Measurements from ENCODE around the gene BACE2.

BACE2 gene

GRCh38 chr21:41164981-41165655, 2.8 kb upstream of the BACE2 start:
- no peaks in the 10 kb centered on the region for H3K36me3 ChIP-seq (ENCODE audit: control insufficient read depth, insufficient read depth, low read length)
- H3K27ac ChIP-seq (ENCODE audit: low read depth, low read length): no peak overlapping the region
- H3K27me3 ChIP-seq (ENCODE audit: control insufficient read depth, insufficient read depth, low read length): peaks cover 53% of the 10 kb centered on the region
- H3K9me3 ChIP-seq (ENCODE audit: control insufficient read depth, insufficient read depth, low read depth, low read length): no peaks in the 10 kb centered on the region
- H3K4me1 ChIP-seq (ENCODE audit: control insufficient read depth, insufficient read depth, low read length): peaks cover 12% of the 10 kb centered on the region; the same call in 1 of the 2 replicates
- H3K9ac ChIP-seq (ENCODE audit: low read length): no peak overlapping the region
- no peak overlapping the region for H3K4me3 ChIP-seq (ENCODE audit: low read depth, low read length)

GRCh38 chr21:41166884-41167283, 1.1 kb upstream of the BACE2 start:
- H3K4me1 ChIP-seq (ENCODE audit: control insufficient read depth, insufficient read depth, low read length): peaks cover 23% of the 10 kb centered on the region; the same call in 1 of the 2 replicates
- no peak overlapping the region for H3K9ac ChIP-seq (ENCODE audit: low read length)
- no peaks in the 10 kb centered on the region for H3K36me3 ChIP-seq (ENCODE audit: control insufficient read depth, insufficient read depth, low read length)
- H3K9me3 ChIP-seq (ENCODE audit: control insufficient read depth, insufficient read depth, low read depth, low read length): no peaks in the 10 kb centered on the region
- H3K4me3 ChIP-seq (ENCODE audit: low read depth, low read length): peak overlapping the region; percentile 73
- no peak overlapping the region for H3K27ac ChIP-seq (ENCODE audit: low read depth, low read length)
- peaks cover 55% of the 10 kb centered on the region for H3K27me3 ChIP-seq (ENCODE audit: control insufficient read depth, insufficient read depth, low read length)

DNA sequence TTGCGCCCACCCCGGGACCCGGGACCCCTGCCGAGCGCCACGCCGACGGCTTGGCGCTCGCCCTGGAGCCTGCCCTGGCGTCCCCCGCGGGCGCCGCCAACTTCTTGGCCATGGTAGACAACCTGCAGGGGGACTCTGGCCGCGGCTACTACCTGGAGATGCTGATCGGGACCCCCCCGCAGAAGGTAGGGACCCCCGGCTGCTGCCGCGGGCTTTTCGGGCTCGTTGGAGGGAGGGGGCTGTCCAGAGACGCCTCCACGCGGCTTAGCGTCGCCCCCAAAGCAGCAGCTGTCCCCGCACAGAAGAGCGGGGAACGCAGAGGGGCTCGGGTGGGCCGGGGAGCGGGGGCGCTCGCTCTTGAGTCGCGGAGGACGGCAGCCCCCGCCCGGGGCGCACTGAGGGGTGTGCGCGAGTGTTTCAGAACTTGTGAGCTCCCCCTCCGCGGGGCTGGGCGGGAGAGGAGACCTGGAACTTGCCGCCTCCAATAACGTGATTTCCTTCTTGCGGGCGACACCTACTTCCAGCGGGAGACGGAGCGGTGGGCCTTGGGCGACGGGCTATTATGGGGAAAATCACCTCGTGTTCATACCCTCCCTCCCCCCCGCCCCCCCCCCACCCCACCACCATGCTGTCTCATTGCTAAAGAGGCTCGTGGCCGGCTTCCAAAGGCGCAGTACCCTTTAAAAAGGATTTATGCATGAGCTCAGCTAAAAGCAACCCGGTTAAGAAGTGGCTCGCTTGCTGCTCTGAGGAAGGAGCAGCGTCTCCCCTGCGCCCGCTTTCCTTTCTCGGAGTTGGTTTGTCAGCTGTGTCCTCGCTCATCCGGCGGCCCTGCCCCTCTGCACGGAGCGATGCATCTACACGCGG, 664 bp downstream of the BACE2 start:
- no peaks in the 10 kb centered on the region for H3K36me3 ChIP-seq (ENCODE audit: control insufficient read depth, insufficient read depth, low read length)
- H3K9me3 ChIP-seq (ENCODE audit: control insufficient read depth, insufficient read depth, low read depth, low read length): no peaks in the 10 kb centered on the region
- H3K4me3 ChIP-seq (ENCODE audit: low read depth, low read length): peak overlapping the region; percentile 73
- H3K27ac ChIP-seq (ENCODE audit: low read depth, low read length): no peak overlapping the region
- peaks cover 45% of the 10 kb centered on the region for H3K27me3 ChIP-seq (ENCODE audit: control insufficient read depth, insufficient read depth, low read length)
- H3K4me1 ChIP-seq (ENCODE audit: control insufficient read depth, insufficient read depth, low read length): peaks cover 23% of the 10 kb centered on the region; the same call in 1 of the 2 replicates
- peak overlapping the region; percentile 45 for H3K9ac ChIP-seq (ENCODE audit: low read length)

GRCh38 chr21:41169258-41169576, 1.3 kb downstream of the BACE2 start:
- Histone ChIP-seq H3K27ac (ENCODE audit: low read depth, low read length) (no peak overlapping the region), H3K9me3 (ENCODE audit: control insufficient read depth, insufficient read depth, low read depth, low read length) (no peaks in the 10 kb centered on the region), H3K9ac (ENCODE audit: low read length) (peak overlapping the region; percentile 26), H3K4me3 (ENCODE audit: low read depth, low read length) (peak overlapping the region; percentile 73), H3K36me3 (ENCODE audit: control insufficient read depth, insufficient read depth, low read length) (no peaks in the 10 kb centered on the region), H3K4me1 (ENCODE audit: control insufficient read depth, insufficient read depth, low read length) (peaks cover 23% of the 10 kb centered on the region; the same call in 1 of the 2 replicates), H3K27me3 (ENCODE audit: control insufficient read depth, insufficient read depth, low read length) (peaks cover 45% of the 10 kb centered on the region)

GRCh38 chr21:41169701-41170100, 1.7 kb downstream of the BACE2 start:
- Histone ChIP-seq H3K27ac (ENCODE audit: low read depth, low read length) (no peak overlapping the region), H3K9me3 (ENCODE audit: control insufficient read depth, insufficient read depth, low read depth, low read length) (no peaks in the 10 kb centered on the region), H3K9ac (ENCODE audit: low read length) (no peak overlapping the region), H3K4me3 (ENCODE audit: low read depth, low read length) (peak overlapping the region; percentile 73; the same call in 1 of the 2 replicates), H3K4me1 (ENCODE audit: control insufficient read depth, insufficient read depth, low read length) (peaks cover 23% of the 10 kb centered on the region; the same call in 1 of the 2 replicates), H3K36me3 (ENCODE audit: control insufficient read depth, insufficient read depth, low read length) (no peaks in the 10 kb centered on the region), H3K27me3 (ENCODE audit: control insufficient read depth, insufficient read depth, low read length) (peaks cover 45% of the 10 kb centered on the region)

DNA sequence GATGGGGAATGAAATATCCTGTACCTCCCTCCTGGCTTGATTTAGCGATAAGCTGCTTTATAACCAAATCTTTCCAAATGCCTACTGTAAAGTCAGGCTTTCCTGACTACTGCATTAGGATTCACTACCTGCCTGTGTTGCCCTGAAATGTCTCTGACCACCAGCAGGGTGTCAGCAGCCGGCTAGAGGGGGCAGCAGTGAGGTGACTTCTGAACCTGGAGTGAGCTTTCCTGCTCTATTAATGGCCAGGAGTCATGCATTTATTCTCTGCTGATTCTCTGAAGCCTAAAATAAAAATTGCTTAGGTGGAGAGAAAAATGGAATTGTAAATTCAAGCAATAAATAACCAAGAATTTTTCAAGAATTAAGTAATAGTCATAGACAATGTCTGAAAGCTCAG, 2.5 kb downstream of the BACE2 start:
- Histone ChIP-seq H3K9ac (ENCODE audit: low read length) (no peak overlapping the region), H3K27ac (ENCODE audit: low read depth, low read length) (no peak overlapping the region), H3K36me3 (ENCODE audit: control insufficient read depth, insufficient read depth, low read length) (no peaks in the 10 kb centered on the region), H3K9me3 (ENCODE audit: control insufficient read depth, insufficient read depth, low read depth, low read length) (no peaks in the 10 kb centered on the region), H3K27me3 (ENCODE audit: control insufficient read depth, insufficient read depth, low read length) (peaks cover 38% of the 10 kb centered on the region), H3K4me3 (ENCODE audit: low read depth, low read length) (no peak overlapping the region), H3K4me1 (ENCODE audit: control insufficient read depth, insufficient read depth, low read length) (peaks cover 28% of the 10 kb centered on the region)

GRCh38 chr21:41170859-41171609, 3.1 kb downstream of the BACE2 start:
- Histone ChIP-seq H3K27ac (ENCODE audit: low read depth, low read length) (no peak overlapping the region), H3K9me3 (ENCODE audit: control insufficient read depth, insufficient read depth, low read depth, low read length) (no peaks in the 10 kb centered on the region), H3K36me3 (ENCODE audit: control insufficient read depth, insufficient read depth, low read length) (no peaks in the 10 kb centered on the region), H3K4me1 (ENCODE audit: control insufficient read depth, insufficient read depth, low read length) (peaks cover 33% of the 10 kb centered on the region), H3K27me3 (ENCODE audit: control insufficient read depth, insufficient read depth, low read length) (peaks cover 32% of the 10 kb centered on the region), H3K9ac (ENCODE audit: low read length) (no peak overlapping the region), H3K4me3 (ENCODE audit: low read depth, low read length) (no peak overlapping the region)

DNA sequence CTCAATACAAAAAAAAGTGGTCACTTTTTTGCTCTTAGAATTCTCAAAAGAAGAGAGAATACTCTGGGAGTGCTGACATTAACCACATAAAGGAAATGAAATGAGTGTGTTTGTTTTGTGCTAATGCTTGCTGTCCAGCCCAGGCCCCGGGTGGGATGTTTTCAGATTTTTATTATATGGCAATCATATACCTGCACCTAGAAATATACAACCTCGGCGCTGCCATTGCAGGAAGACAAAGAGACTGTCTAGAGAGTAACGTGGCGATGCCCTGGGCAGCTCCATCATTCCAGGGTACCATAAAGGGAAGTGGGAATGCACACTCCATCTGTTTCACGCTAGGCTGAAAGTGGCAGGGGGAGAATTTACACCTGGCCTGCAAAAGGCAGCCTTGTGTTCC, 7.1 kb downstream of the BACE2 start:
- peaks cover 27% of the 10 kb centered on the region for H3K4me1 ChIP-seq (ENCODE audit: control insufficient read depth, insufficient read depth, low read length)
- no peaks in the 10 kb centered on the region for H3K36me3 ChIP-seq (ENCODE audit: control insufficient read depth, insufficient read depth, low read length)
- peaks cover 2% of the 10 kb centered on the region; the same call in 1 of the 2 replicates for H3K27me3 ChIP-seq (ENCODE audit: control insufficient read depth, insufficient read depth, low read length)
- H3K27ac ChIP-seq (ENCODE audit: low read depth, low read length): no peak overlapping the region
- H3K4me3 ChIP-seq (ENCODE audit: low read depth, low read length): no peak overlapping the region
- H3K9me3 ChIP-seq (ENCODE audit: control insufficient read depth, insufficient read depth, low read depth, low read length): no peaks in the 10 kb centered on the region
- no peak overlapping the region for H3K9ac ChIP-seq (ENCODE audit: low read length)

GRCh38 chr21:41176846-41177245, 8.9 kb downstream of the BACE2 start:
- Histone ChIP-seq H3K9ac (ENCODE audit: low read length) (no peak overlapping the region), H3K4me1 (ENCODE audit: control insufficient read depth, insufficient read depth, low read length) (peaks cover 15% of the 10 kb centered on the region), H3K27ac (ENCODE audit: low read depth, low read length) (no peak overlapping the region), H3K4me3 (ENCODE audit: low read depth, low read length) (no peak overlapping the region), H3K27me3 (ENCODE audit: control insufficient read depth, insufficient read depth, low read length) (no peaks in the 10 kb centered on the region), H3K9me3 (ENCODE audit: control insufficient read depth, insufficient read depth, low read depth, low read length) (peaks cover 7% of the 10 kb centered on the region), H3K36me3 (ENCODE audit: control insufficient read depth, insufficient read depth, low read length) (no peaks in the 10 kb centered on the region)

GRCh38 chr21:41180752-41181151, 12.8 kb downstream of the BACE2 start:
- Histone ChIP-seq H3K9me3 (ENCODE audit: control insufficient read depth, insufficient read depth, low read depth, low read length) (peaks cover 15% of the 10 kb centered on the region), H3K36me3 (ENCODE audit: control insufficient read depth, insufficient read depth, low read length) (no peaks in the 10 kb centered on the region), H3K4me3 (ENCODE audit: low read depth, low read length) (no peak overlapping the region), H3K27ac (ENCODE audit: low read depth, low read length) (no peak overlapping the region), H3K27me3 (ENCODE audit: control insufficient read depth, insufficient read depth, low read length) (no peaks in the 10 kb centered on the region), H3K4me1 (ENCODE audit: control insufficient read depth, insufficient read depth, low read length) (peaks cover 25% of the 10 kb centered on the region), H3K9ac (ENCODE audit: low read length) (no peak overlapping the region)

All from HUES6 (cell line).